Measurements from ENCODE around the gene SNAP29. TPM values are rescaled to one million over a fixed set of nuclear protein-coding genes. Genes with fewer than 3 reads are reported as not detected.
"Not testable (repeated sequence)": the region's sequence is repeated elsewhere in the genome, so short reads cannot be mapped to it uniquely, and the experiment has no call there.

Gene SNAP29
- polyA plus RNA-seq, 3 donors: 26.7 to 35.0 (median 31.0) TPM

DNA sequence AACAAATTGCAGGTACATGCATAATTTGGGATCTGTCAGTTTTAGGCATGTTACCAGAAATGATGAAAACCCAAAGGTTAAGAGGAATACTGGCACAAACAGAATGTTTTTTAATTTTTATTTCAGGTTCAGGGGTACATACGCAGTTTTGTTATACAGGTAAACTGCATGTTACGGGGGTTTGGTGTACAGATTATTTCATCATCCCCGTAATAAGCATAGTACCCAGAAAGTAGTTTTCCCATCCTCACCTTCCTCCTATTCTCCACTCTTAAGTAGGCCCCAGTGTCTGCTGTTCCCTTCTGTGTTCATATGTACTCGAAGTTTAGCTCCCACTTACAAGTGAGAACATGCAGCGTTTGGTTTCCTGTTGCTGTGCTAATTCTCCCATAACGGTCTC, 33.2 kb upstream of the SNAP29 start:
- no peak for DNase-seq (ENCODE audit: extremely low read depth in 1 of 11, low read depth in 9 of 11, low spot score in 4 of 11)

- not testable (repeated sequence) for DNase-seq (ENCODE audit: extremely low read depth in 1 of 11, low read depth in 9 of 11, low spot score in 4 of 11)
These were observed 32.2 kb upstream of the SNAP29 start for GRCh38 chr22:20826373-20827152.

GRCh38 chr22:20829491-20830134, 29.2 kb upstream of the SNAP29 start:
- DNase-seq (ENCODE audit: extremely low read depth in 1 of 11, low read depth in 9 of 11, low spot score in 4 of 11): no peak

- no peak for DNase-seq (ENCODE audit: extremely low read depth in 1 of 11, low read depth in 9 of 11, low spot score in 4 of 11)
These were observed 25.6 kb upstream of the SNAP29 start for GRCh38 chr22:20833225-20833665.

DNA sequence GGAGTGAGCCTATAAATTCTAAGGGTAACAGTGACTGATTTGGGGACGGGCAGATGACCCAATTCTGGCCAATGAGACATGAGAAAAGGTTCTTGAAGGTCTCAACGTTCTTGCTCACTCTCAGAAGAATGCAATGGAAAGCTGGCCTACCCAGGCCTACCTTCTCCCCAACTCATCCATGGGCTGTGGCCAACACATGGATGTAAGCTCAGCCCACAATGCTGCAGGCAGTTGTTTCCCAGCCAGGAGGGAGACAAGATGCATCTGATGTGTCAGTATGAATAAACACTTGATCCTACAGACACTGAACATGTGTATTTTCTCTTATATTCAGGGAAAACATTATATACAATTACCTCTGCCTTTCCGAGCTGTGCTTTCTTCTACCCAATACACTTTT, 24.6 kb upstream of the SNAP29 start:
- DNase-seq (ENCODE audit: extremely low read depth in 1 of 11, low read depth in 9 of 11, low spot score in 4 of 11): no peak

- no peak for DNase-seq (ENCODE audit: extremely low read depth in 1 of 11, low read depth in 9 of 11, low spot score in 4 of 11)
These were observed 24.1 kb upstream of the SNAP29 start for GRCh38 chr22:20834725-20835124.

GRCh38 chr22:20836987-20837823, 21.6 kb upstream of the SNAP29 start:
- no peak for DNase-seq (ENCODE audit: extremely low read depth in 1 of 11, low read depth in 9 of 11, low spot score in 4 of 11)

DNA sequence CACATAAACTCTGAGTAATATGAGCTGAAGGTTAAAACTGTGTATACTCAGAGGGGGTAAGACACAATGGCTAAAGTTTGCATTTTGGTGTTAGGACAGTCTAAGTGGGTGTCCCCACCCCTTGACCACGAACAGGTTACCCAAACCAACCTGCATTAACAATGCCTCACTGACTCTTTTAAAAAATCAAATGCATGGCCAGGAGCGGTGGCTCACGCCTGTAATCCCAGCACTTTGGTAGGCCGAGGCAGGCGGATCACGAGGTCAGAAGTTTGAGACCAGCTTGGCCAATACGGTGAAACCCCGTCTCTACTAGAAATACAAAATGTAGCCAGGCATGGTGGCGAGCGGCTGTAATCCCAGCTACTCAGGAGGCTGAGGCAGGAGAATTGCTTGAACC, 19.5 kb upstream of the SNAP29 start:
- not testable (repeated sequence) for DNase-seq (ENCODE audit: extremely low read depth in 1 of 11, low read depth in 9 of 11, low spot score in 4 of 11)

DNA sequence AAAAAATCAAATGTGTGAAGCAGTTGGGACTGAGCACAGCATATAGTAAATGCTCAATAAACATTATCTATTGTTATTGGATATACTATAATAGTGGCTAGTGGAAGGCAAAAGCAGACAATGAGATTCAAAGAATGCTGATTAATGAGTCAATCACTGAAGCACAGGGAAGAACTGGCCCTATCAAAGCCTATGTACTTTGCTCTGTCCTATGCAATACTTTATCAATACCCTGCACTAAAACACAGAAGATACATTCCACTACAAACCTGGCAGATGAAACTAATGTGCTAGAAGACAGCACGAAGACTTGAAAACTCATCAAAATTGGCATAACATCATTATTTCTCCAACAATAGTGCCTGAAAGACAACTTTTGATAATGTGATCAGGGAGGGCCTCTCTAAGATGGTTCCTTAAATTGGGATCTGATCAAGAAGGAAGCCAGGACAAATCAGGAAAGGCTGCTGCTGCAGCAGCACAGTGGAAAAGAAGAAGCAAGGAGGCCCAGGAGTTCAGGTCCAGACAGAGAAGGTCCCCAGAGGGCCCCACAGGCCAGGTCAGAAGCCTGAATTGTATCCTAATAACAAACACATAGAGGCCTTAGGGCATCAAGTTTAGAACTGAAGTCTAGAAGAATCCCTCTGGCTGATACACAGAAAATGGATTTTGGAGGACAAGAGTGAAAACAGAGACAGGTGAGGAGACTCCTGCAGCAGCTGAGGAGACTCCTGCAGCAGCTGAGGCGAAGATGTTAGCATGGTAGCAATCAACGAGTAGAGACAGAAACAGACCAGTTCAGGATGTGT, 18.8 kb upstream of the SNAP29 start:
- DNase-seq (ENCODE audit: extremely low read depth in 1 of 11, low read depth in 9 of 11, low spot score in 4 of 11): no peak

DNA sequence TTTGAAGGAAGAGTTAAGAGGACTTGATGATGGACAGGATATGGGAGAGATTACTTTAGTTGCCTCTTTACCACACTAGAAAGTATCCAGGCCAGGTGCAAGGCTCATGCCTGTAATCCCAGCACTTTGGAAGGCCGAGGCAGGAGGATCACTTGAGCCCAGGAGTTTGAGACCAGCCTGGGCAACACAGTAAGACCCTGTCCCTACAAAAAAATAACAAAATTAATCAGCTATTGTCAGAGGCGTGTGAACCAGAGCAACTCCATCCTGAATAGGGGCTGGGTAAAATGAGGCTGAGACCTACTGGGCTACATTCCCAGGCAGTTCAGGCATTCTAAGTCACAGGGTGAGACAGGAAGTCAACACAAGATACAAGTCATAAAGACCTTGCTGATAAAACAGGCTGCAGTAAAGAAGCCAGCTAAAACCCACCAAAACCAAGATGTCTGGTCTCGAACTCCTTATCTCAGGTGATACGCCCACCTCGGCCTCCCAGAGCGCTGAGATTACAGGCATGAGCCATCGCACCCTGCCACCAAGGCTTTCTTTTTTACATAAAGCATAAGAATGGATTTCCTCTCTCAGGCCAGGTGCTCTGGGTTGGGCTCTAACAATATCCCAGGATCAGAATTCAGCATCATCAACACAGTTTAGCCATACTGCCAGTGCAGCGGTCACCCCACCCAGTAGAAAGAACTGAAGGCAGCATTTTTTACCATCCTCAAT, 18.0 kb upstream of the SNAP29 start:
- DNase-seq (ENCODE audit: extremely low read depth in 1 of 11, low read depth in 9 of 11, low spot score in 4 of 11): no peak

DNA sequence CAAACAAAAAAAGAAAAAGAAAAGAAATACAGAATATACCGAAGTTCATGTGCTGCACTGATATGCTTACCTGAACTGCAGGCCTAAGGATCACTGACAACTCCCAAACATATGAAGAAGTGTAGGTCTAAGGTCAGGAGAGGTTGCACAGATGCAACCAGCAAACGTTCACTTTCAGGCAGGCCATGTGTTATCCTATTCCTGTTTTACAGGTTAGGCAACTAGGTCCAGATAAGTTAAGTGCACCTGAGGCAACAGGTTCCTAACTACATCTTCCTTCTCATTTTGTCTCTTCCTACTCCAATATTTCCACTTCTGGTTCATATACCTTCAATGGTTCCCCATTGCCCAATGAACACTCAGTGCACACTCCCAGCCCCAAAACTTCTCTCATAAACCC, 15.3 kb upstream of the SNAP29 start:
- DNase-seq (ENCODE audit: extremely low read depth in 1 of 11, low read depth in 9 of 11, low spot score in 4 of 11): no peak

DNA sequence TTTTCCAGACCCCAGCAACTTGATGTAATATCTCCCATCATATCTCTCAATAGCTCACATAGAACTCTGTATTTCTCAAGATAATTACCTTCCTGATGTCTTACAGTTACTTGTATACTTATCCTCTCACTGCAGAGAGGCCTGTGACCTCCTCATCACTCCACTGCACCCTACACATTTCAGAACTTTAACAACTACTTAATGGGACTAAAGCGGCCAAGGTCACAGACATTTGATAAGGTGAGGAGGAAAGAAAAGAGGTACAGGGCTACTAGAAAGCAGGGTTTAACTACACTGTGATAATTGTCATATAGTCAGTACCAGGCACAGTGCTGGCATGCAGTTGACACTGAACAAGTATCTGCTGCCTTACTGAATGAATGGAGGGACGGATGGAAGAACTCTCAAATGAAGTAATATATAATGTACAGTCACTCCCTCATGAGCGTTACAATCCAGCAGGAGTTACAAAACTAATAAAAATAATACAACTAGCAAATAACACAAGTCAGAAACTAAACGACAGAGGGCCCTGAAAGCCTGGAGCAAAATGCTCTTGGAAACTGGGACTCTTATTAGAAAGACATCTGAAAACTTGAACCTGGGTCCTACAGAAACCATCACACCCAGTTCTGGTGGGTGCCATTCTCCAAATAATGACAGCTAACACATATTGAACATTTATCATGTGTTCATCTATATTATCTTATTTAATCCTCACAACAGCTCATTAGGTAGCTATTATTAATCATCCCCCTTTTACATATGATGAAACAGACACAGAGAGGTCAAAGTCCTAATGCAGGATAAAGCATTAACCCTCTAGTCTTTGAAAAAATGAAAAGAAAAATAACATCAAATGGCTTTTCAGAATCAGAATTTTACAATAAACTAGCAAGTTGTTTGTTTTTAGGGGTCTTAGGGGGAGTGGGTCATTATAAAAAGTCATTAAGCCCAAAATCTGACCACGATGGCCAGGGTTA, 14.5 kb upstream of the SNAP29 start:
- no peak for DNase-seq (ENCODE audit: extremely low read depth in 1 of 11, low read depth in 9 of 11, low spot score in 4 of 11)

DNA sequence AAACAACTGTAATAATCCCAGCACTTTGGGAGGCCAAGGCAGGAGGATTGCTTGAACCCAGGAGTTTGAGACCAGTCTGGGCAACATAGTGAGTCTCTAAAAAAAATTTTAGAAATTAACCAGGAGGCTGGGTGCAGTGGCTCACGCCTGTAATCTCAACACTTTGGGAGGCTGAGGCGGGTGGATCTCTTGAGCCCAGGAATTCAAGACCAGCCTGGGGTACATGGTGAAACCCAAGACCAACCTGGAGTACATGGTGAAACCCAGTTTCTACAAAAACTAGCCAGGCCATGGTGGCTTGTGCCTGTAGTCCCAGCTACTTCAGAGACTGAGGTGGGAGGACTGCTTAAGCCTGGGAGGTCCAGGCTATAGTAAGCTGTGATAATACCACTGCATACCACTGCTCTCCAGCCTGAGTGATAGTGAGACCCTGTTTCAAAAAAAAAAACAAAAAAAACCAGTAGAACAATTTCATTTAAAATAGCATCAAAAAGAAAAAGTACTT, 11.4 kb upstream of the SNAP29 start:
- DNase-seq (ENCODE audit: extremely low read depth in 1 of 11, low read depth in 9 of 11, low spot score in 4 of 11): no peak

DNA sequence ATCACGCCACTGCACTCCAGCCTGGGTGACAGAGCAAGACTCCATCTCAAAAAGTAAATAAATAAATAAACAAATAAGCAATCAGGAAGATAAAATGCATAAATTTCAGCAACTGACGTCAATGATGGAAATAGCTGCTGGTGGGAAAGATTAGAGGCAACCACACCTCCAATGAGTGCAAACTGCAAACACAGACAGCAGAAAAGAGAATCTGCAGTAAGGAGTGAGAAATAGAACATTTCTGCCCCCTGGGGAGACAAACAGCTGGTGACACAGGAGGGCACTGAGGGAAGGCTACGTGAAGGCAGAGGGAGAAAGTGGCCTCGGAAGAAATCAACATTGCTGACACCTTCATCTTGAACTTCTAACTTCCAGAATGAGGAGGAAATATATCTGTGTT, 6.7 kb upstream of the SNAP29 start:
- DNase-seq (ENCODE audit: extremely low read depth in 1 of 11, low read depth in 9 of 11, low spot score in 4 of 11): no peak

GRCh38 chr22:20852503-20852902, 6.3 kb upstream of the SNAP29 start:
- DNase-seq (ENCODE audit: extremely low read depth in 1 of 11, low read depth in 9 of 11, low spot score in 4 of 11): no peak

DNA sequence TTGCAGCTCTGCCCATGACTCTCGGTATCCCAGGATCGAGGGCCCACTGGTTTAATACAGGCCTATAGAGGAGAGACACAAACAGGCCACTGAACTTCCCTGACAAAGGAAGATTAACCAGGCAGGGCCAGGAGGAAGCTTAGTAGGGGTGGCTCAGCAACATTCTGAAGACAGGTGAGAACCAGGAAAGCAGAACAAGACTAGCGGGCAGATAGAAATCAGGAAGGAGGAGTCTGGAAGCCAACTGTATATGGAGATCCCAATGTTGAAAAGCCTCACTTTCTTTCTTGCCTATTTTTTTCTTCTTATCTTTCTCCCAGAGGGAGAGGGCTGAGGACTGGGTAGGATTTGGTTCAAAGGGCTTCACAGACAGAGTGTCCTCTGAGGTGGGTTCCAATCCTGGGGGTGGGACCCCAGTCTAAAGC, 5.6 kb upstream of the SNAP29 start:
- no peak for DNase-seq (ENCODE audit: extremely low read depth in 1 of 11, low read depth in 9 of 11, low spot score in 4 of 11)

DNA sequence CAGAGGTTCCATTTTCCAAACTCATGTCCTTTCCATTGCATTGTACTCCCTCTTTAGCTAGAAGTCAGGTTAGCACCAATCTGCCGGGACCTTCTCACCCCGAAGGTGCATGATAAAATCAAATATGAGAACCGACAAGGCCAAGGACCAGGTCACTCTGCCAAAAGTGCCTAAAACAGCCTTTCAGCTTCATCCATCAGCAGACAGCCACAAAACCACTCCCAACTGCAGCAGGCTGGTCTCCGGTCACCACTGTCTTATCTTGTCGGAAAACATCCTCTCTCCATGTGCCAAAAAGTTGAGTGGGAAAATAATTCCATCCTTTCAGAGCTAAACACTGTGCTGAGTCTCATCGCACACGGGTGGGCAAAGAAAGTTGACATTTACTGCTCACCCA, 1.6 kb upstream of the SNAP29 start:
- DNase-seq (ENCODE audit: extremely low read depth in 1 of 11, low read depth in 9 of 11, low spot score in 4 of 11): no peak

All from renal cortex interstitium (tissue), 11 donors.